AG09309 (cell line): Measurements from ENCODE around the gene B4GALT4.

Source experiments
- DNase-seq: peaks from one replicate; pipeline ENCODE4 v3.0.0-alpha.2; 2010; ENCODE audit warnings: low read depth
- H3K4me3 ChIP-seq: 2 replicates; pipeline ENCODE4 v1.5.1; 2011; ENCODE audit warnings: mild to moderate bottlenecking, low read depth, low read length, moderate library complexity; ENCODE audit not compliant: control insufficient read depth
- TF ChIP-seq, protein P1 (sequence below): IDR thresholded peaks from 2 replicates; pipeline ENCODE4 v1.5.1; 2011; ENCODE audit warnings: mild to moderate bottlenecking, low read depth, low read length, inconsistent platforms; ENCODE audit not compliant: insufficient read depth, control insufficient read depth; ENCODE audit errors: missing control alignments

The B4GALT4 gene

DNA sequence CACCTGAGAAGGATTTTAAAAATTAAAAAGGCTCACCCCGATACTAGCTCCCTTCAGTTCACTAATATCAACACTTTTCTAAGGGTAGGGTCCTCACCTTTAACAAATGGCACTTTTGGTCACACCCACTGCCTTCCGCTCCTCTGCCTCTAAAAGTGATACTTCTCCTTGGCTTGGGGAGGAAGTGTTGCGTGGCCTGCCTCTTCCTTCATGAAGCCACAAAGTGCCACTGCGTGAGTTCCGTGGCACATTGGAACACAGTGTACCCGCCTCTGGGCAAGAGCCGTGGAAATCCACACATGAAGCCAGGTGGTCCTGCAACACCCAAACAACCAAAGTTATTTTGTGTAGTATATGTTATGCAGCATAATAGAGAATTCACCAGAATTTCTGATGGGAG, 3.9 kb downstream of the B4GALT4 start:
- H3K4me3 ChIP-seq, result no peak overlapping the region
- no peak for DNase-seq
- TF ChIP-seq, protein P1, sequence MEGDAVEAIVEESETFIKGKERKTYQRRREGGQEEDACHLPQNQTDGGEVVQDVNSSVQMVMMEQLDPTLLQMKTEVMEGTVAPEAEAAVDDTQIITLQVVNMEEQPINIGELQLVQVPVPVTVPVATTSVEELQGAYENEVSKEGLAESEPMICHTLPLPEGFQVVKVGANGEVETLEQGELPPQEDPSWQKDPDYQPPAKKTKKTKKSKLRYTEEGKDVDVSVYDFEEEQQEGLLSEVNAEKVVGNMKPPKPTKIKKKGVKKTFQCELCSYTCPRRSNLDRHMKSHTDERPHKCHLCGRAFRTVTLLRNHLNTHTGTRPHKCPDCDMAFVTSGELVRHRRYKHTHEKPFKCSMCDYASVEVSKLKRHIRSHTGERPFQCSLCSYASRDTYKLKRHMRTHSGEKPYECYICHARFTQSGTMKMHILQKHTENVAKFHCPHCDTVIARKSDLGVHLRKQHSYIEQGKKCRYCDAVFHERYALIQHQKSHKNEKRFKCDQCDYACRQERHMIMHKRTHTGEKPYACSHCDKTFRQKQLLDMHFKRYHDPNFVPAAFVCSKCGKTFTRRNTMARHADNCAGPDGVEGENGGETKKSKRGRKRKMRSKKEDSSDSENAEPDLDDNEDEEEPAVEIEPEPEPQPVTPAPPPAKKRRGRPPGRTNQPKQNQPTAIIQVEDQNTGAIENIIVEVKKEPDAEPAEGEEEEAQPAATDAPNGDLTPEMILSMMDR, result no peak

DNA sequence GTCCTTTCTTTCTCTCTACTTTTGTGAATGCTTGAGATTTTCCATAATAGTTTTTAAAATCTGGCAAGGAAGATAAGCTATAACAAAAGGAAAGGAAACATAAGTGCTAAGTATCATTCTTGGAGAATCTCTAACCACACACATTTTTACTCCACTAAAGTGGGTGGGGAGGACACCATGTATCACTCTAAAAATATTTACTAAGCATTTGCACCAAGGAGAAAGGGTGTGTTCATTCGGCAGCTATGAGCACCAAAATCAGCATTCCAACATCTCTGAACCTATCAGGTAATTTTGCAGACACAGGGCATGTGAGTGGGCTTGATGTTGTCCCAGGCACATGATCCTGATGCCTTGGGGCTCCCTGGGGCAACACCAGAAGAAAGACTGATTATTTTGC, 5.5 kb downstream of the B4GALT4 start:
- peak; percentile 42 for DNase-seq
- no peak overlapping the region for H3K4me3 ChIP-seq
- TF ChIP-seq, protein P1, result no peak

DNA sequence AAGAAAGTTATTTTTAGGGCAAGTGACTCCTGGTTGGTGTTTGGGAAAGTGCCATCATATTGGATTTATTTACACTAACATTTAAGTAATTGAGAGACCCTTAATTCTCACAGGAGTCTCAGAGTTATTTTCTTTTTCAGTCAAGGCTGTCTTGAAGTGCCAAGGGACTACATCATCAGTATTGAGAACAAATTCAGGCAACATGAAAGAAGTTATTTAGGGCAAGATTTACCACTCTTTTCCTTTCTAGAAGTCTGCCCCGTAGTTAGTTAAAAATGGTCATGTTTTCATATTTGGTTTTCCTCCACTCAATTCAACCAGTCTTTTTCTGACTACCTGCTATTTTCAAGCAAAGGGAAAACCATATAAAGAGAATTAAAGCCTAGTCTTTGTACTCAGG, 6.1 kb downstream of the B4GALT4 start:
- TF ChIP-seq, protein P1, result no peak
- no peak for DNase-seq
- H3K4me3 ChIP-seq, result no peak overlapping the region

DNA sequence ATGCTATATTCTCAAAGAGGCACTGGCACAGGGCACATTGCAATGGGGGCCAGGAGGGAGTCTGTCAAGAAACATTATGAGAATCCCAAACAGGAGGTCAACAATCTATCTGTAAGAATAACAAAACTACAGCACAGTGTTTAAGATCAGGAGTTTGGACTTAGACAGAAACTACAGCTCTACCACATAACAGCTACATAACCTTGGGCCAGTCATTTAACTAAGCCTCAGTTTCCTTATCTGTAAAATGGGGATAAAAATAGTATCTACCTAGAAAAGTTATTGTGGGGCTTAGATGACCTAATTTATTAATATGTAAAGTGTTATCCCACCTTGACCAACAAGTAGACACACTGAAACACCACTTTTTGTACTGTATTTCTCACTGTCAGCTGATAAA, 9.9 kb downstream of the B4GALT4 start:
- DNase-seq, result no peak
- H3K4me3 ChIP-seq, result no peak overlapping the region
- TF ChIP-seq, protein P1, result no peak

DNA sequence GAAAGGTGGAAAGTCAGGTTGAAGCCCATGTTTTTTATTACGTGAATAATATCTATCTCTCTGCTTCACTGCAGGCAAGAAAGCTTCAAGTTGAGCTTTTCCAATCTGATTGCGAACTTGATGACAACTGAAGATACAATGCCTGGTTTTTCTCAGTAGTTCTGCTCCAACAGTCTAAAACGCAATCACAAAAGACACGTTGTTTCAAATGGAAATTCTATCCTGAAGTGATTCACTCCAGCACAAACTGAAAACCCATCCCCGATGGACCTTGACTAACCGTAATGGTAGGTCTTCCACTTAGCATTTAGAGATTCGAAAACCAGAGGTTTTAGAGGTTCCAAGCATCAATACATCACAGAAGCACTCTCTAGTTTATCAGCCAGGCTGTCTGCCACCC, 10.6 kb downstream of the B4GALT4 start:
- DNase-seq, result no peak
- TF ChIP-seq, protein P1, result no peak

DNA sequence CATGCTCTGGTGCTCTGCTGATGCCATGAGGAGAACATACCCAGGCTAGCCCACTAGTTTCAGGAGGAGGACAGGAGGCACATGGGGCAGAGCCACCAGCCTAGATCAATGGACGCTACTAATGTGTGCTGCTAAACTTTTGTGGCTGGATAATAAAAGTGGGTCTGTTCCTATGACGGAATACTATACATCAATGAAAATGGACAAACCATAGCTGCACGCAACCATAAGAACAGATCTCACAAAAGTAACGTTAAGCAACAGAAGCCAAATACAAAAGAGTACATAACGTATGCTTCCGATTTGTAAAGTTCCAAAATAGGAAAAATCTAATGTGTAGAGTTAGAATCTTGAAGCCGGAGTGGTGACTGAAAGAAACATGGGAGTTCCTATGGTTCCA, 11.5 kb downstream of the B4GALT4 start:
- TF ChIP-seq, protein P1, result no peak
- no peak overlapping the region for H3K4me3 ChIP-seq
- DNase-seq, result no peak

More for the DNA sequence above, 10.6 kb downstream of the B4GALT4 start:
- H3K4me3 ChIP-seq, result no peak overlapping the region
